Epithelial cell of esophagus (primary cell): ENCODE data around the gene CELF4.
A peak's percentile ranks its signal among the peaks of the same experiment; 100 is the strongest.

Source experiments
- DNase-seq: peaks from one replicate; pipeline ENCODE4 v3.0.0; 2010; ENCODE audit warnings: low read depth
- H3K4me3 ChIP-seq: 2 replicates; pipeline ENCODE4 v1.5.1; 2011; ENCODE audit warnings: mild to moderate bottlenecking, low read length, control low read depth
- TF ChIP-seq, protein P1 (sequence below): IDR thresholded peaks from 2 replicates; pipeline ENCODE4 v1.5.1; 2011; ENCODE audit warnings: low read depth, mild to moderate bottlenecking, low read length, control low read depth, inconsistent platforms; ENCODE audit not compliant: insufficient read depth; ENCODE audit errors: missing control alignments

CELF4 gene

DNA sequence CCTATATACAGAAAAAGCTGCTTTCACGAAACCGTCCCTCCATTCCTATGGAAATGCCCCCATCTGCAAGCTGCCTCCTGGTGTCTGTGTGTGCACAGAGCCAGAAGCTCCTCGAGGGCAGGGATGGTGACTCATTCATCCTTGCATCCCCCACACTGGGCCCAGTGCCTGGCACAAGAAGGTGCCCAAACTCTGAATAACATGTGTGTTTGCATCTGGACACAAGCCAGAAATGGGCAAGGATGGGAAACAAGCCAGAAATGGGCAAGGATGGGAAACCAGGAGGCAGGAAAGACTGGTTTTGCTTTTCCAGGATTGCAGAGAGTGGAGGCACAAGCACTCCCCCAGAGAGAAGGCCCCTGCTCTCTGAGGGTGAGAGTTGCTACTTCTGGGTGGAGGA is 313.9 kb downstream of the CELF4 start:
- H3K4me3 ChIP-seq = no peak overlapping the region
- DNase-seq = peak; percentile 59
- TF ChIP-seq, protein P1, sequence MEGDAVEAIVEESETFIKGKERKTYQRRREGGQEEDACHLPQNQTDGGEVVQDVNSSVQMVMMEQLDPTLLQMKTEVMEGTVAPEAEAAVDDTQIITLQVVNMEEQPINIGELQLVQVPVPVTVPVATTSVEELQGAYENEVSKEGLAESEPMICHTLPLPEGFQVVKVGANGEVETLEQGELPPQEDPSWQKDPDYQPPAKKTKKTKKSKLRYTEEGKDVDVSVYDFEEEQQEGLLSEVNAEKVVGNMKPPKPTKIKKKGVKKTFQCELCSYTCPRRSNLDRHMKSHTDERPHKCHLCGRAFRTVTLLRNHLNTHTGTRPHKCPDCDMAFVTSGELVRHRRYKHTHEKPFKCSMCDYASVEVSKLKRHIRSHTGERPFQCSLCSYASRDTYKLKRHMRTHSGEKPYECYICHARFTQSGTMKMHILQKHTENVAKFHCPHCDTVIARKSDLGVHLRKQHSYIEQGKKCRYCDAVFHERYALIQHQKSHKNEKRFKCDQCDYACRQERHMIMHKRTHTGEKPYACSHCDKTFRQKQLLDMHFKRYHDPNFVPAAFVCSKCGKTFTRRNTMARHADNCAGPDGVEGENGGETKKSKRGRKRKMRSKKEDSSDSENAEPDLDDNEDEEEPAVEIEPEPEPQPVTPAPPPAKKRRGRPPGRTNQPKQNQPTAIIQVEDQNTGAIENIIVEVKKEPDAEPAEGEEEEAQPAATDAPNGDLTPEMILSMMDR = no peak

DNA sequence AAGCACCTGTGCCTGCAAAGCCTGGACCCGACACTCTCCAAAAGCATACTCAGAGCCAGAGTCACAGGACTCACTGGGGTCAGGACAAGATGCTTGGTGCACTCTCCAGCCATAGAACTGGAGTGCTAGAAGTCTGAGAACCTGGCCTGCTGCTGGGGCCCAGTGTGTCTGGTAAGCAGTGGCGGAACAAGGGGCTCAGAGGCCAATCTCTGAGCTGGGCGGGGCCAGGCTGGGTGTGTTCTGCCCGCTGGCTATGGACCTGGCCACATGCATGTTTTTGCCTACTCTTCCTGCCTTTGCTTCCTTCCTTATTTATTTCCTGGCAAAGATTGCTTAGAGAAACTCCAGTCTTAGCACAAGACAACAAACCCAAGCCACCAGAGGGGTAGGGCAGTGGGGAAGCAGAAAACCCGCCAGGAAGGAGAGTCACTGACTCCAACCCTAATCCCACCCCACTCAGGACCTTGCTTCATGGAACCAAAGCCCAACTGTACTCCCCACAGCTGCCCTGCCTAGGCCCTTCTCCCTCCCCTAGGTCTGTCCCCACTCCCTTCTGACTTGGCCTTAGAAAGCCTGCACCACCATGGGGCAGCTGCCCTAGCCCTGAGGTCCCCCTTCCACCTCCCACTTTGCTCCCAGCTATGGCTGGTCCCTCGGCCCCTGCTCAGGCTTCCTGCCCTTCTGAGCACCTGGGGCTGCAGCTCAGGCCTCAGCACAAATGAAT is 315.5 kb downstream of the CELF4 start:
- TF ChIP-seq, protein P1 = no peak
- DNase-seq = no peak
- no peak overlapping the region for H3K4me3 ChIP-seq

GRCh38 chr18:37249171-37249886 is 316.3 kb downstream of the CELF4 start:
- TF ChIP-seq, protein P1 = no peak
- H3K4me3 ChIP-seq = no peak overlapping the region
- no peak for DNase-seq

DNA sequence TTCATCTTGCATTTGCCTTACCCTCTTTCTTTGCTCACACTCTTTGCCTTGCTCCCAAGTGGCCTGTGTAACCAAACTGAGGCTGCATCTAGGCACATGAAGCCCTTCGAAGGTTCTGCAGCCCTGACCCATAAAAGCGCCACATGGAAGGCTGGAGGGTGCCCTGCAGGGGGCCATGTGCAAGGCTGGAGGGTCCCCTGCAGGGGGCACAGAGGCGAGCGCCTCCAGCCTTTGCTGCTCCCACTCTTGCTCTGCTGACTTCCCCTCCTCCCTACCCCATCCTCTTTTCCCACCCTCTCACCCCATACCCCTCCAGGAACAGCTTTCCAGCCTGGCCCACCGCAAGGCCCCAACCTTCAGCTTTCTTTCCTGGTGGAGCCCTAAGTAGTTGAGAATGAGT is 317.3 kb downstream of the CELF4 start:
- TF ChIP-seq, protein P1 = no peak
- no peak for DNase-seq
- H3K4me3 ChIP-seq = no peak overlapping the region

GRCh38 chr18:37247497-37248161 is 318.0 kb downstream of the CELF4 start:
- TF ChIP-seq, protein P1 = no peak

GRCh38 chr18:37246779-37247340 is 318.7 kb downstream of the CELF4 start:
- no peak overlapping the region for H3K4me3 ChIP-seq
- DNase-seq = no peak
- TF ChIP-seq, protein P1 = no peak

More at GRCh38 chr18:37247497-37248161, 318.0 kb downstream of the CELF4 start:
- DNase-seq = no peak
- H3K4me3 ChIP-seq = no peak overlapping the region
